ENCODE measurements around the gene AKR1C3.
"Not testable (repeated sequence)": the region's sequence is repeated elsewhere in the genome, so short reads cannot be mapped to it uniquely, and the experiment has no call there.

Gene AKR1C3

GRCh38 chr10:5094265-5095205 is at the start of gene AKR1C3:
TSS of gene AKR1C3 (plus strand) at chr10:5094414. CDS start at chr10:5094445, 31 bp downstream.
- DNase-seq, result peak; percentile 0 to 44

GRCh38 chr10:5045095-5045494 is 49.1 kb upstream of the AKR1C3 start:
- no peak for DNase-seq

- DNase-seq, result no peak
Observed at GRCh38 chr10:5046410-5046809, 47.8 kb upstream of the AKR1C3 start.

DNA sequence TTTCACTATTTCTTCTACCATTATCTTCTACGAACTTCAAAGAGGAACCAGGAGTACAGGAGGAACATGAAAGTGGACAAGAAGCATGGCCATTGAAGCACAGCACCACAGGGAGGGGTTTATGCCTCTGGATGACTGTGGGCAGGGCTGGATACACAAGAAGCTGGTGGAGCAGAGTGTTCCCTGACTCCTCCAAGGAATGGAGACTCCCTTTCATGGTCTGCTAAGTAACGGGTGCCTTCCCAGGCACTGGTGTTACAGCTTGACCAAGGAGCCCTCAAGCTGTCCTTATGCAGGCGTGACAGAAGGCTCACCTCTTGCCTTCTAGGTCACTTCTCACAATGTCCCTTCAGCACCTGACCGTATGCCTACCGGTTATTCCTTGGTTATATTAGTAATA is 47.2 kb upstream of the AKR1C3 start:
- not testable (repeated sequence) for DNase-seq

DNA sequence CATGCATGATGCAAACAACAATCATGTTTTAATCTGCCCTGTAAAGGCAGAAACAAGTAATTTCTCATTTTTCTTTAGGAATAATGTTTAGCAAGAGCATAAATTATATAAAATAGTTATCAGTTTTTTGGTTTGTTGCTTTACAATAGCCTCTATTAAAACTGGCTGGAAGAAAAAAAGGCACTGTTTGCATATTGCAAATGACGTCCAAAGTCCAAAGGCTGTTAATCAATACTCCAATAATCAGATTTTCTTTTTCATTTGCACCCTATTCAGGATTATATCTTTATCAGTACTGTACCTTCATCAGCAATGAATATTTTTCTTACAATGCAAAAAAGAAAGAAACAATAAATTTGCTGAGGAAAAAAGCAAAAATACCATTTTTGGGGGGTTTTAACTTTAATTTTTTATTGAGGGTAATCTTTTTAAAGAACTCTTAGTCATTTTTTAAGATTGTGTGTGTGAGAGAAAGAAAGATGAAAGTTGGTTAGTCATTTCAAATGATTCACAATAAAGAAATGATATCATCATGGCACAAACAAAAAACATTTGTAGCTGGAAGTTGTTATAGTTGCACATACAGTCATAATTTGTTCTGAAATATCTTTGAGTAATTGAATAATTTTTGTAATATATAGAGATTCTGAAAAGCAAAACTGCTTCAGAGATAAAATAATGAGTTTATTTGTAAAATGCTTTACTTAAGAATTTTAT is 46.1 kb upstream of the AKR1C3 start:
- no peak for DNase-seq

- not testable (repeated sequence) for DNase-seq
Observed at GRCh38 chr10:5052951-5053500, 41.2 kb upstream of the AKR1C3 start.

GRCh38 chr10:5054831-5055230 is 39.4 kb upstream of the AKR1C3 start:
- DNase-seq, result not testable (repeated sequence)

DNA sequence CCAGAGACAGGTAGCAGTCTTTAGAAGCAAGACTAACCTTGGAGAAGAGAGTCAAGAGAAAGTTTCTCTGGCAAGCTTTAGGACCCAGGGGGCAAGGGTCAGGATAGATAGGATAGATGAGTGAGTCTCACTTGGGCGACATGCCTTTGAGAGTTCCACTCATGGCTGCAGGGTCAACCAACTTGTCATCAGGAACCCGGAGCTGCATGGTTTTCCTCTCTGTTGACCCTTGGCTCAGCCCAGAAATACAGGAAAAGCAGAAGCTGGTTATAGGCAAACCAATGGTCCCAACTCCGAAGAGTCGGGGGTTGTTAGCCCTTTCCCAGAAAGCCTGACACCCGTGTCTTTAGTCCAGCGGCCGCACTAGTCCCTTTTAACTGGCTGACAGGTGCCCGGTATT is 34.9 kb upstream of the AKR1C3 start:
- DNase-seq, result not testable (repeated sequence)

- not testable (repeated sequence) for DNase-seq
Observed at GRCh38 chr10:5060791-5061190, 33.4 kb upstream of the AKR1C3 start.

- DNase-seq, result no peak
Observed at GRCh38 chr10:5064656-5065055, 29.6 kb upstream of the AKR1C3 start.

DNA sequence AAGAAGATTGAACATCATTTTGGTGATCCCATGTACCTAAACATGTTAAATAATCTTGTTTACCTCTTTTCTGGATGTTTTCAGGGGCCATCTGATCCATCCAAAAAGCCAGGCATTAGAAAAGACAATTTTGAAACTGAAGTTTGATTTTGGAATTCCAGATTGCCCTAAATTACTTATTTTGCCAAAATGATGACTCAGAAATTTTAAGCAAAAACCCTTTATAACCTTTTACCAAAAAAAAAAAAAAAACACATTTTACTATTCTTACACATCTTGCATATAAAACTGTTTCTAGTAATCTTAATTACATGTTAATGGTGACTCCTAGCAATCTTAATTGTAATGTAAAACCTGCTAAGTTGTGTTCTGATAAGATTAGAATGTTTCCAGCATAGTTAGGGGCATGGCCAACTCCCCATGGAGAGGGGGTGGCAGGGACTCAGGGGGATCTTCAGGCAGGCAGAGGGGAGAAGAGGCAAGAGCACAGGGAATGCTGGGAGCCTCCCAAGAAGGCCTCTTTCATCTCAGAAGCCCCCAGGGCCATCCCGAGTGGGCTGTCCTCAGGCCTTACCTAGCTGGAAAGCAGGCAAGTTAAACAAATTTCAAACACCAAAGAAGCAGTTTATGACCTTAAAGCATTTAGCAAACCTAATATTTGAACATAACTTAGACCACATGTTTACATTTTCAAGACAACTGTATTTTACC is 25.8 kb upstream of the AKR1C3 start:
- DNase-seq, result no peak

GRCh38 chr10:5070648-5071410 is 23.4 kb upstream of the AKR1C3 start:
- DNase-seq, result no peak

- DNase-seq, result peak; percentile 16 to 60
Observed at GRCh38 chr10:5071411-5072198, 22.6 kb upstream of the AKR1C3 start.

GRCh38 chr10:5073659-5074058 is 20.6 kb upstream of the AKR1C3 start:
- no peak for DNase-seq

GRCh38 chr10:5076615-5077014 is 17.6 kb upstream of the AKR1C3 start:
- no peak for DNase-seq

GRCh38 chr10:5078547-5079180 is 15.6 kb upstream of the AKR1C3 start:
- DNase-seq, result no peak

GRCh38 chr10:5079306-5079830 is 14.8 kb upstream of the AKR1C3 start:
- DNase-seq, result no peak

- DNase-seq, result no peak
Observed at GRCh38 chr10:5079836-5080235, 14.4 kb upstream of the AKR1C3 start.

DNA sequence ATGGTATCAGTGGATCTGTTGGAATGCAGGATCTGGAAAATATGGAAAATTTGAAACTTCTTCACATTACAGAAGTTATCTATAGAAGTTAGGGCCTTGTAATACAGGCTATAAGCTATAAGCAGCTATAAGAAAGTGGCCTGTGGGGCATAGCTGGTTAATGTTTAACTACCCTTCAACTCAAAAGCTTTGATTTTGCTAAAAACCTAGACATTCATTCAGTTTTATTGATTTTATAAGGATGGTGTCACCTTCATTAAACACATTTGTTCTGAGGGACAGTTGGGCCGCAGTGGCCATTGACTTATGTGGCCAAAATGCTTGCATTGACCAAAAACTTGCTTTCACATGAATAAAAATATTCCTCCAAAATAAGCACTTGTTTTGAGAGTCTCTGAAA is 13.1 kb upstream of the AKR1C3 start:
- no peak for DNase-seq

DNA sequence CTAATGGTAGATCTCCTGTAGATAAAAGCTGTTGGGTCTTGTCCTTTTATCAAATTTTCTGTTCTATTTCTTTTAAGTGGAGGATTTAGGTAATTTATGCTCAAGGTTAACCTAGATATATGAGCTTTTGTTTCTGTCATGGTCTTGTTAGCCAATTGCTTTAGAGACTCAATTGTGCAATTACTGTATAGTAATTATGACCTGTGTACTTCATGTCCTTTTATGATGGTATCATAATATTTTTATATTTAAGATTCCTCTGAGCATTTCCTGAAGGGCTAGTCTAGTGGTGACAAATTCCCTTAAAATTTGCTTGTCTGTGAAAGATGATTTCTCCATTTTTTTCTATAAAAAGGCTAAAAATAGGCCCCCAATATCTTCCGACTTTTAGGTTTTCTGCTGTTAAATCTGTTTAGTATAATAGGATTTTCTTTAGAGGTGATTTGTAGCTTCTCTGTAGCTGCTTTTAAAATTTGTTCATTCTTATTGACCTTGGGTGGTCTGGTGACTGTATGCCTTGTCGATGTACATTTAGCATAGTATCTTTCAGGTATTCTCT is 5.4 kb upstream of the AKR1C3 start:
- DNase-seq, result no peak
